Myocyte (in vitro differentiated cells): ENCODE data around the gene SERPINE1. TPM values are rescaled to one million over a fixed set of nuclear protein-coding genes. Genes with fewer than 3 reads are reported as not detected.
"Not testable (repeated sequence)": the region's sequence is repeated elsewhere in the genome, so short reads cannot be mapped to it uniquely, and the experiment has no call there.

ENCODE experiments used
- DNase-seq: peaks from one replicate; pipeline ENCODE4 v3.0.0-alpha.2; 2012; ENCODE audit warnings: low read depth
- polyA plus RNA-seq: library from polyadenylated mRNA; unstranded; fragments of >200 nt; gene quantifications from one replicate; pipeline ENCODE4 v1.2.1, GENCODE V29; 2012; ENCODE audit warnings: missing spikeins
- total RNA-seq: library from RNA; depleted of rRNA; stranded (reverse); fragments of >200 nt; gene quantifications from 2 replicates; pipeline ENCODE4 v1.2.3, GENCODE V29; 2014

The SERPINE1 gene
- total RNA-seq: 26.6 and 31.9 TPM in 2 replicates
- polyA plus RNA-seq: 594 TPM

- peak; percentile 96 for DNase-seq
Observed at GRCh38 chr7:101126651-101127459, at the start of gene SERPINE1. Gene SERPINE1 (plus strand): TSS chr7:101127104. CDS start chr7:101128394, 1,290 bp downstream.

- peak; percentile 82 for DNase-seq
Observed at GRCh38 chr7:101077303-101078086, 49.4 kb upstream of the SERPINE1 start.

- no peak for DNase-seq
Observed at GRCh38 chr7:101081432-101081831, 45.5 kb upstream of the SERPINE1 start.

GRCh38 chr7:101084865-101085161, 42.1 kb upstream of the SERPINE1 start:
- no peak for DNase-seq

GRCh38 chr7:101085162-101085964, 41.5 kb upstream of the SERPINE1 start, which contains the start of gene TRIM56:
Gene TRIM56 (plus strand): TSS chr7:101085481. CDS start chr7:101087313, 1,832 bp downstream.
- DNase-seq: peak; percentile 88

- peak; percentile 27 for DNase-seq
Observed at GRCh38 chr7:101087334-101088068, 39.4 kb upstream of the SERPINE1 start.

GRCh38 chr7:101088069-101088425, 38.9 kb upstream of the SERPINE1 start:
- DNase-seq: no peak

- no peak for DNase-seq
Observed at GRCh38 chr7:101088858-101089529, 37.9 kb upstream of the SERPINE1 start.

GRCh38 chr7:101089876-101090275, 37.0 kb upstream of the SERPINE1 start:
- DNase-seq: no peak

GRCh38 chr7:101092266-101092905, 34.5 kb upstream of the SERPINE1 start:
- not testable (repeated sequence) for DNase-seq

- DNase-seq: peak; percentile 63
Observed at GRCh38 chr7:101093906-101094305, 33.0 kb upstream of the SERPINE1 start.

GRCh38 chr7:101094376-101094775, 32.5 kb upstream of the SERPINE1 start:
- DNase-seq: no peak

GRCh38 chr7:101094791-101095375, 32.0 kb upstream of the SERPINE1 start:
- DNase-seq: peak; percentile 84

- DNase-seq: no peak
Observed at GRCh38 chr7:101096331-101096956, 30.5 kb upstream of the SERPINE1 start.

- DNase-seq: no peak
Observed at GRCh38 chr7:101096957-101097347, 30.0 kb upstream of the SERPINE1 start.

- DNase-seq: no peak
Observed at GRCh38 chr7:101097561-101097960, 29.3 kb upstream of the SERPINE1 start.

GRCh38 chr7:101099969-101100781, 26.7 kb upstream of the SERPINE1 start:
- DNase-seq: peak; percentile 100
